ENCODE results near the gene PDE10A.

Gene PDE10A

GRCh38 chr6:165458134-165458533 is 204.9 kb downstream of the PDE10A start:
- DNase-seq = no peak

- DNase-seq = no peak
These were observed 206.8 kb downstream of the PDE10A start for GRCh38 chr6:165456286-165456685.

- DNase-seq = no peak
These were observed 207.6 kb downstream of the PDE10A start for GRCh38 chr6:165455488-165455887.

GRCh38 chr6:165453395-165453794 is 209.6 kb downstream of the PDE10A start:
- DNase-seq = no peak

GRCh38 chr6:165451838-165452237 is 211.2 kb downstream of the PDE10A start:
- no peak for DNase-seq

- no peak for DNase-seq
These were observed 214.8 kb downstream of the PDE10A start for GRCh38 chr6:165448210-165448609.

GRCh38 chr6:165447141-165447540 is 215.9 kb downstream of the PDE10A start:
- DNase-seq = no peak

GRCh38 chr6:165446331-165446730 is 216.7 kb downstream of the PDE10A start:
- no peak for DNase-seq

GRCh38 chr6:165443462-165443861 is 219.6 kb downstream of the PDE10A start:
- no peak for DNase-seq

GRCh38 chr6:165441181-165441580 is 221.9 kb downstream of the PDE10A start:
- no peak for DNase-seq

GRCh38 chr6:165439928-165440554 is 223.0 kb downstream of the PDE10A start:
- no peak for DNase-seq

- DNase-seq = no peak
These were observed 236.1 kb downstream of the PDE10A start for GRCh38 chr6:165426892-165427291.

- DNase-seq = no peak
These were observed 240.8 kb downstream of the PDE10A start for GRCh38 chr6:165422192-165422591.

- DNase-seq = no peak
These were observed 245.7 kb downstream of the PDE10A start for GRCh38 chr6:165417278-165417865.

- no peak for DNase-seq
These were observed 258.3 kb downstream of the PDE10A start for GRCh38 chr6:165404697-165405096.

- no peak for DNase-seq
These were observed 258.7 kb downstream of the PDE10A start for GRCh38 chr6:165404296-165404695.

GRCh38 chr6:165403006-165403595 is 259.9 kb downstream of the PDE10A start:
- no peak for DNase-seq

GRCh38 chr6:165401092-165401491 is 261.9 kb downstream of the PDE10A start:
- DNase-seq = no peak

GRCh38 chr6:165390475-165390874 is 272.6 kb downstream of the PDE10A start:
- DNase-seq = no peak

GRCh38 chr6:165389534-165389933 is 273.5 kb downstream of the PDE10A start:
- DNase-seq = no peak

GRCh38 chr6:165383323-165383722 is 279.7 kb downstream of the PDE10A start:
- DNase-seq = no peak

GRCh38 chr6:165376100-165376499 is 286.9 kb downstream of the PDE10A start:
- no peak for DNase-seq

GRCh38 chr6:165365371-165365770 is 297.7 kb downstream of the PDE10A start:
- DNase-seq = no peak

- no peak for DNase-seq
These were observed 317.3 kb downstream of the PDE10A start for GRCh38 chr6:165345700-165346099.

GRCh38 chr6:165340532-165340931 is 322.5 kb downstream of the PDE10A start:
- DNase-seq = no peak

Measured in amniotic stem cell (primary cell).